NOMO-1 treated with dmso at 0.1 percent for 144 hours (cell line): ENCODE measurements around the gene ALKBH6.
"Not testable (repeated sequence)": the region's sequence is repeated elsewhere in the genome, so short reads cannot be mapped to it uniquely, and the experiment has no call there.

ENCODE experiments used
- DNase-seq: peaks from one replicate; lab custom pipeline; 2025; ENCODE audit not compliant: unreplicated experiment; lab: John Stamatoyannopoulos, UW

ALKBH6 gene

GRCh38 chr19:35993923-35994598 lies 20.0 kb downstream of the ALKBH6 start:
- no peak for DNase-seq

- DNase-seq, result no peak
Measured at GRCh38 chr19:35992907-35993765, 20.9 kb downstream of the ALKBH6 start.

- DNase-seq, result no peak
Measured at GRCh38 chr19:35991731-35992450, 22.1 kb downstream of the ALKBH6 start.

GRCh38 chr19:35990771-35991730 lies 23.0 kb downstream of the ALKBH6 start:
- no peak for DNase-seq

GRCh38 chr19:35990156-35990555 lies 23.9 kb downstream of the ALKBH6 start:
- no peak for DNase-seq

- no peak for DNase-seq
Measured at GRCh38 chr19:35988824-35989223, 25.2 kb downstream of the ALKBH6 start.

GRCh38 chr19:35987571-35987896 lies 26.5 kb downstream of the ALKBH6 start:
- DNase-seq, result no peak

- peak; percentile 58 for DNase-seq
Measured at GRCh38 chr19:35986664-35987570, 27.1 kb downstream of the ALKBH6 start.

GRCh38 chr19:35986111-35986510 lies 27.9 kb downstream of the ALKBH6 start:
- DNase-seq, result no peak

- no peak for DNase-seq
Measured at GRCh38 chr19:35983177-35983576, 30.8 kb downstream of the ALKBH6 start.

GRCh38 chr19:35980997-35981396 lies 33.0 kb downstream of the ALKBH6 start:
- DNase-seq, result not testable (repeated sequence)

GRCh38 chr19:35978832-35979365 lies 35.1 kb downstream of the ALKBH6 start:
- no peak for DNase-seq

GRCh38 chr19:35978271-35978670 lies 35.7 kb downstream of the ALKBH6 start:
- no peak for DNase-seq

- DNase-seq, result no peak
Measured at GRCh38 chr19:35977446-35978222, 36.4 kb downstream of the ALKBH6 start.

- no peak for DNase-seq
Measured at GRCh38 chr19:35975608-35976214, 38.3 kb downstream of the ALKBH6 start.

GRCh38 chr19:35973487-35973886 lies 40.5 kb downstream of the ALKBH6 start:
- no peak for DNase-seq

- no peak for DNase-seq
Measured at GRCh38 chr19:35966771-35967170, 47.2 kb downstream of the ALKBH6 start.

- DNase-seq, result no peak
Measured at GRCh38 chr19:35963514-35963913, 50.5 kb downstream of the ALKBH6 start.
